Astrocyte (in vitro differentiated cells and primary cell): ENCODE measurements around the gene PHC1.

Experiments used
- CTCF ChIP-seq: IDR thresholded peaks from 2 replicates; pipeline ENCODE4 v1.5.1; 2011; ENCODE audit warnings: low read depth, mild to moderate bottlenecking, inconsistent platforms, low read length, moderate library complexity; ENCODE audit not compliant: insufficient read depth
- EZH2 ChIP-seq: IDR thresholded peaks from 2 replicates; pipeline ENCODE4 v1.6.1; 2012; ENCODE audit warnings: mild to moderate bottlenecking, low read length, inconsistent platforms; ENCODE audit not compliant: insufficient read depth

GRCh38 chr12:8891976-8892375, 22.3 kb upstream of the PHC1 start:
- TF ChIP-seq CTCF (no peak), EZH2 (no peak)
